MM.1S (cell line): ENCODE measurements around the gene C10orf90.

ENCODE experiments used
- DNase-seq: peaks from one replicate; pipeline ENCODE4 v3.0.0-alpha.2; 2015
- H2AFZ ChIP-seq: fragments of 300-600 bp; sonication (generic); 2 replicates; pipeline ENCODE4 v1.6.0; 2016; ENCODE audit warnings: antibody characterized with exemption, low read length
- H3F3A ChIP-seq: fragments of 300-600 bp; sonication (generic); 2 replicates; pipeline ENCODE4 v1.6.1; 2016; ENCODE audit warnings: mild to moderate bottlenecking, antibody characterized with exemption, low read length, moderate library complexity, mixed read lengths; ENCODE audit not compliant: insufficient read depth
- H3K27ac ChIP-seq: fragments of 300-600 bp; sonication (generic); 2 replicates; pipeline ENCODE4 v1.5.1; 2016; ENCODE audit warnings: mild to moderate bottlenecking, low read length
- H3K27me3 ChIP-seq: fragments of 300-600 bp; sonication (generic); replicated peaks from 2 replicates; pipeline ENCODE4 v1.6.0; 2016; ENCODE audit warnings: low read length; ENCODE audit not compliant: insufficient read depth
- H3K36me3 ChIP-seq: fragments of 300-600 bp; sonication (generic); replicated peaks from 2 replicates; pipeline ENCODE4 v1.6.1; 2016; ENCODE audit warnings: mild to moderate bottlenecking, low read length, mixed read lengths; ENCODE audit not compliant: insufficient read depth
- H3K4me1 ChIP-seq: fragments of 300-600 bp; sonication (generic); 2 replicates; pipeline ENCODE4 v1.6.1; 2016; ENCODE audit warnings: low read length, mixed read lengths
- H3K4me2 ChIP-seq: fragments of 300-600 bp; sonication (generic); 2 replicates; pipeline ENCODE4 v1.6.0; 2016; ENCODE audit warnings: low read depth, low read length
- H3K4me3 ChIP-seq: fragments of 300-600 bp; sonication (generic); 2 replicates; pipeline ENCODE4 v1.5.1; 2016; ENCODE audit warnings: low read length, mixed read lengths
- H3K79me2 ChIP-seq: fragments of 300-600 bp; sonication (generic); 2 replicates; pipeline ENCODE4 v1.6.1; 2016; ENCODE audit warnings: mixed run types, low read length, mixed read lengths
- H3K9ac ChIP-seq: fragments of 300-600 bp; sonication (generic); 2 replicates; pipeline ENCODE4 v1.6.1; 2016; ENCODE audit warnings: low read length, mixed read lengths
- H3K9me2 ChIP-seq: fragments of 300-600 bp; sonication (generic); replicated peaks from 2 replicates; pipeline ENCODE4 v1.6.1; 2016; ENCODE audit warnings: mild to moderate bottlenecking, low read length, mixed read lengths; ENCODE audit not compliant: insufficient read depth
- H3K9me3 ChIP-seq: fragments of 300-600 bp; sonication (generic); replicated peaks from 2 replicates; pipeline ENCODE4 v1.6.1; 2016; ENCODE audit warnings: mild to moderate bottlenecking, low read length, mixed read lengths; ENCODE audit not compliant: insufficient read depth
- H4K20me1 ChIP-seq: fragments of 300-600 bp; sonication (generic); 2 replicates; pipeline ENCODE4 v1.6.1; 2016; ENCODE audit warnings: mild to moderate bottlenecking, low read length, moderate library complexity, mixed read lengths; ENCODE audit not compliant: insufficient read depth
- EZH2 ChIP-seq: fragments of 300-600 bp; sonication (generic); optimal IDR thresholded peaks from 2 replicates; pipeline ENCODE3; 2017; ENCODE audit warnings: low read depth, mild to moderate bottlenecking, antibody characterized with exemption, low read length, mixed read lengths
- EZH2phosphoT487 ChIP-seq: fragments of 300-600 bp; sonication (generic); IDR thresholded peaks from 2 replicates; pipeline ENCODE4 v1.6.1; 2018; ENCODE audit warnings: antibody characterized with exemption, low read length
- TF ChIP-seq, protein P1 (sequence below): fragments of 300-600 bp; sonication (generic); IDR thresholded peaks from 2 replicates; pipeline ENCODE4 v1.5.1; 2016; ENCODE audit warnings: antibody characterized with exemption, low read length, mixed read lengths

C10orf90 gene

DNA sequence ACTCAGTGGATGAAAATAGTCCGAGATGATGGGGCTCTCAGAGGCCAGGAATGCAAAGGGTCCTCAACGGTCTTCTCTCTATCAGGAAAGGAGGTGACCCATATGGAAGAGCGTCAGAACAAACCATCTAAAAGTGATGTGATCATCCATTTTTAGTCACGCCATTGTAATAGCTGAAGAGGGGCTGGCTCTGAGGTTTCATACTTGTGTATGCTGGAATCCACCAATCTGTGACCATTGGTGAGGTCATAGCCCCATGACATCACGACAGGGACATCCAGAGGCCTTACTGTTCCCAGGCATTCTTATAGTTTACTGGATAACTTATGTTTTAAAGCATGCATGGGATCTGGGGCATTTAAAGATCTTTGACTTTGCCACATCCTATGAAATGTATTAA, 83.6 kb downstream of the C10orf90 start:
- Histone ChIP-seq H2AFZ (no peak overlapping the region), H3K9me3 (no peaks in the 10 kb centered on the region), H3K27ac (no peak overlapping the region), H3F3A (no peaks in the 10 kb centered on the region), H4K20me1 (no peaks in the 10 kb centered on the region), H3K9me2 (no peaks in the 10 kb centered on the region), H3K4me3 (no peak overlapping the region), H3K9ac (no peak overlapping the region), H3K79me2 (no peaks in the 10 kb centered on the region), H3K27me3 (no peaks in the 10 kb centered on the region), H3K36me3 (no peaks in the 10 kb centered on the region), H3K4me1 (no peaks in the 10 kb centered on the region), H3K4me2 (no peak overlapping the region)
- no peak for DNase-seq
- TF ChIP-seq, protein P1, sequence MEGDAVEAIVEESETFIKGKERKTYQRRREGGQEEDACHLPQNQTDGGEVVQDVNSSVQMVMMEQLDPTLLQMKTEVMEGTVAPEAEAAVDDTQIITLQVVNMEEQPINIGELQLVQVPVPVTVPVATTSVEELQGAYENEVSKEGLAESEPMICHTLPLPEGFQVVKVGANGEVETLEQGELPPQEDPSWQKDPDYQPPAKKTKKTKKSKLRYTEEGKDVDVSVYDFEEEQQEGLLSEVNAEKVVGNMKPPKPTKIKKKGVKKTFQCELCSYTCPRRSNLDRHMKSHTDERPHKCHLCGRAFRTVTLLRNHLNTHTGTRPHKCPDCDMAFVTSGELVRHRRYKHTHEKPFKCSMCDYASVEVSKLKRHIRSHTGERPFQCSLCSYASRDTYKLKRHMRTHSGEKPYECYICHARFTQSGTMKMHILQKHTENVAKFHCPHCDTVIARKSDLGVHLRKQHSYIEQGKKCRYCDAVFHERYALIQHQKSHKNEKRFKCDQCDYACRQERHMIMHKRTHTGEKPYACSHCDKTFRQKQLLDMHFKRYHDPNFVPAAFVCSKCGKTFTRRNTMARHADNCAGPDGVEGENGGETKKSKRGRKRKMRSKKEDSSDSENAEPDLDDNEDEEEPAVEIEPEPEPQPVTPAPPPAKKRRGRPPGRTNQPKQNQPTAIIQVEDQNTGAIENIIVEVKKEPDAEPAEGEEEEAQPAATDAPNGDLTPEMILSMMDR = no peak
- TF ChIP-seq EZH2phosphoT487 (no peak), EZH2 (no peak)

DNA sequence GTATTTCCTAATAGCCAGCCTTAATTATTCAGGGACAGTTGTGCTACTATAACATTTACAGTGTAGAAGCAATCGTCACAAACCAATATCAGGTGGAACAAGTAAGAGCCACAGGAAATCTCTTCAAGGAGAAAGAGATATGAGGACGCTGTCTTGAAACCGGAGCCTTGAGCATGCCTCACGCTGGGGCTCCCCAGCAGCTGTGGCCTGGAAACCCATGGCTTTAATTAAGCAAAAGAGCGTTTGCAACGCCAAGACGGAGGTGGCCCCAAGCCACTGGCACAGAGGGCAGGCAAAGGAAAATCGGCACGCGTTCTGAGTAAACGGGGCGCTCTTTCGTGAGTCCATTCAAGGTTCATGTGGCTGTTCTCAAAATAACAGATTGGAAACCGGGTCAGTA, 84.4 kb downstream of the C10orf90 start:
- H3K27me3 ChIP-seq = no peaks in the 10 kb centered on the region
- no peak overlapping the region for H3K4me3 ChIP-seq
- no peaks in the 10 kb centered on the region for H3K9me3 ChIP-seq
- H3K4me1 ChIP-seq = no peaks in the 10 kb centered on the region
- no peaks in the 10 kb centered on the region for H3K79me2 ChIP-seq
- TF ChIP-seq, protein P1 = no peak
- TF ChIP-seq EZH2 (no peak), EZH2phosphoT487 (no peak)
- H4K20me1 ChIP-seq = no peaks in the 10 kb centered on the region
- no peak overlapping the region for H3K27ac ChIP-seq
- H2AFZ ChIP-seq = no peak overlapping the region
- no peak overlapping the region for H3K4me2 ChIP-seq
- H3K9me2 ChIP-seq = no peaks in the 10 kb centered on the region
- no peaks in the 10 kb centered on the region for H3K36me3 ChIP-seq
- H3F3A ChIP-seq = no peaks in the 10 kb centered on the region
- no peak overlapping the region for H3K9ac ChIP-seq
- DNase-seq = no peak

DNA sequence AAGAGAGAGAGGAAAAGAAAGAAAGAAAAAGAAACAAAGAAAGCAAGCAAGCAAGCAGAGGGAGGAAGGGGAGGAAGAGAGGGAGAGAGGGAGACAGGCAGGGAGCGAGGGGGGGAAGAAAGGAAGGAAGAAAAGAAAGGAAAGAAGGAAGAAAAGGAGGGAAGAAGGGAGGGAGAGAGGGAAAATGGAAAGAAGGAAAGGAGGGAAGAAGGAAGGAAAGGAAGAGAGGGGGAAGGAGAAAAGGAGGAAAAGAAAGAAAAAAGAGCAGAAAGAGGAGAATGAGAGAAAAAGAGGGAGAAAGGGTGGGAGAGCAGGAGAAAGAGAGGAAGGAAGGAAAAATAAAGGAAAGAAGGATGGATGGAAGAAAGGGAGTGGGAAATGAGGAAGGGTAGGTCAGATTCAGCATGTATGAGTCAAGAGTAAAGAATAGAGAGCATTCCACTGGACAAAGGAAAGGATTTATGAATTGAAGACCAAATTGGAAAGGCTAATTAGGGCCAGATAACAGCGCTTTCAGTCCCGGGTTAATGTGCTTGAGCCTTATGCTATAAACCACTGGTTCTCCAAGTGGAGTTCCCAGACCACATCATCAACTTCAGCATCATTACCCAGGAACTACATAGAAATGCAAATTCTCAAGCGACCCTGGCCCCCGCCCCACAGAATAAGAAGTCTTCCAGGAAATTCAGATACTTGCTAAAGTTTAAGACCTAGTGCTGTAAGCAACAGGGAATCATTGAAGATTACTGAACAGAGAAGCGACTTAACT, 85.1 kb downstream of the C10orf90 start:
- no peak overlapping the region for H3K4me2 ChIP-seq
- no peak for TF ChIP-seq EZH2phosphoT487
- TF ChIP-seq EZH2 = no peak
- TF ChIP-seq, protein P1 = no peak
- H3K9ac ChIP-seq = no peak overlapping the region
- no peaks in the 10 kb centered on the region for H3K27me3 ChIP-seq
- no peak overlapping the region for H2AFZ ChIP-seq
- no peak for DNase-seq
- no peaks in the 10 kb centered on the region for H4K20me1 ChIP-seq
- H3K4me3 ChIP-seq = no peak overlapping the region
- no peaks in the 10 kb centered on the region for H3K4me1 ChIP-seq
- no peaks in the 10 kb centered on the region for H3K36me3 ChIP-seq
- no peaks in the 10 kb centered on the region for H3F3A ChIP-seq
- no peaks in the 10 kb centered on the region for H3K9me3 ChIP-seq
- H3K9me2 ChIP-seq = no peaks in the 10 kb centered on the region
- H3K27ac ChIP-seq = no peak overlapping the region
- no peaks in the 10 kb centered on the region for H3K79me2 ChIP-seq
